ENCODE measurements around the gene NR1H2. TPM values are rescaled to one million over a fixed set of nuclear protein-coding genes. Genes with fewer than 3 reads are reported as not detected.

The NR1H2 gene
- total and polyA plus RNA-seq, 10 of the 15 experiments (the other 5 are each of a cell fraction or from before 2014, with no cell fraction given) = 0.05 to 54.2 (median 35.1) TPM

- no peak for TF ChIP-seq CTCF (IDR thresholded peaks at IDR 0.05 in 2 of 3, conservative IDR thresholded peaks at IDR 0.05 in 1 of 3; ENCODE audit: control insufficient read depth in 2 of 3, extremely low read depth in 1 of 3, insufficient read depth in 1 of 3, low read depth in 3 of 3, low read length in 3 of 3)
- TF ChIP-seq POLR2AphosphoS2 (IDR thresholded peaks at IDR 0.05; ENCODE audit: low read depth, low read length) = 0 out of 2 replicates have a peak, but pooled peaks have one; percentile 71
- TF ChIP-seq BHLHE40 (IDR thresholded peaks at IDR 0.05; ENCODE audit: borderline replicate concordance in 1 of 2, low read depth in 2 of 2, low read length in 1 of 2) = peak in 1 of 2 experiments; percentile 84; a peak in 2 of 4 replicates
- peak; percentile 92 for TF ChIP-seq MTA2 (IDR thresholded peaks at IDR 0.05; ENCODE audit: low read depth)
- TF ChIP-seq POLR2A (IDR thresholded peaks at IDR 0.05; ENCODE audit: low read depth, low read length) = peak; percentile 96
- 0 out of 2 replicates have a peak, but pooled peaks have one; percentile 62 for TF ChIP-seq MLLT1 (IDR thresholded peaks at IDR 0.05)
- no peak for TF ChIP-seq ELK1 (IDR thresholded peaks at IDR 0.05; ENCODE audit: low read depth, low read length)
- no peak for TF ChIP-seq SREBF2 (IDR thresholded peaks at IDR 0.05; ENCODE audit: low read length)
- peak; percentile 98 for TF ChIP-seq IKZF2 (IDR thresholded peaks at IDR 0.05)
- peak; percentile 77 for TF ChIP-seq FOXM1 (IDR thresholded peaks at IDR 0.05; ENCODE audit: low read depth, low read length)
- peak; percentile 98 for TF ChIP-seq GATAD2B (conservative IDR thresholded peaks at IDR 0.05; ENCODE audit: low read depth)
- no peak for TF ChIP-seq SIX5 (IDR thresholded peaks at IDR 0.05; ENCODE audit: low read depth, low read length, severe bottlenecking)
- peak; percentile 57; the same call in 1 of the 2 replicates for TF ChIP-seq LARP7 (IDR thresholded peaks at IDR 0.05)
- peak; percentile 99 for TF ChIP-seq DPF2 (IDR thresholded peaks at IDR 0.05)
- TF ChIP-seq SP1 (IDR thresholded peaks at IDR 0.05; ENCODE audit: low read depth, low read length) = peak; percentile 56
- peak; percentile 11 for TF ChIP-seq SMAD1 (IDR thresholded peaks at IDR 0.05; ENCODE audit: low read depth, partially characterized antibody)
- no peak for TF ChIP-seq CEBPZ (IDR thresholded peaks at IDR 0.05; ENCODE audit: low read depth, low read length)
- TF ChIP-seq EZH2 (IDR thresholded peaks at IDR 0.05; ENCODE audit: borderline replicate concordance, control insufficient read depth, low read depth, low read length) = no peak
- TF ChIP-seq SUPT20H (IDR thresholded peaks at IDR 0.05; ENCODE audit: borderline replicate concordance, control insufficient read depth, low read depth, low read length) = no peak
- TF ChIP-seq CREM (IDR thresholded peaks at IDR 0.05; ENCODE audit: low read depth) = peak; percentile 87
These were observed 31.5 kb upstream of the NR1H2 start (continued) for GRCh38 chr19:50344661-50345318.

Data from GM12878 (cell line).